Measurements from ENCODE around the gene SLC35F4. TPM values are rescaled to one million over a fixed set of nuclear protein-coding genes. Genes with fewer than 3 reads are reported as not detected.

SLC35F4 gene
- polyA plus RNA-seq, 1 donor (not counting 4 experiments of a cell fraction or from before 2014, with no cell fraction given): not detected

- Histone ChIP-seq H3K4me1 (ENCODE audit: control insufficient read depth, extremely low read depth, insufficient read depth, low read length) (no peaks in the 10 kb centered on the region), H3K9me1 (ENCODE audit: control insufficient read depth, extremely low read depth, insufficient read depth, low read length) (no peaks in the 10 kb centered on the region), H3K27ac (ENCODE audit: control insufficient read depth, insufficient read depth, low read length) (no peak overlapping the region), H3K9ac (ENCODE audit: control insufficient read depth, extremely low read depth, insufficient read depth, low read length) (no peak overlapping the region), H3K4me3 (ENCODE audit: control insufficient read depth in 2 of 3, extremely low read depth in 1 of 3, insufficient read depth in 2 of 3, low read depth in 1 of 3, low read length in 3 of 3) (no peak overlapping the region), H3K79me2 (ENCODE audit: control insufficient read depth, insufficient read depth, low read length) (no peaks in the 10 kb centered on the region), H3K4me2 (ENCODE audit: control insufficient read depth, extremely low read depth, insufficient read depth, low read depth, low read length) (no peak overlapping the region), H3K27me3 (ENCODE audit: control insufficient read depth, extremely low read depth, insufficient read depth, low read length) (no peaks in the 10 kb centered on the region), H3K36me3 (ENCODE audit: control insufficient read depth in 2 of 2, extremely low read depth in 1 of 2, insufficient read depth in 2 of 2, low read length in 2 of 2) (no peaks in the 10 kb centered on the region), H4K20me1 (ENCODE audit: control insufficient read depth, extremely low read depth, insufficient read depth, low read length) (no peaks in the 10 kb centered on the region), H2AFZ (ENCODE audit: control insufficient read depth, low read length) (no peak overlapping the region), H3K9me3 (ENCODE audit: control insufficient read depth, low read depth, low read length) (no peaks in the 10 kb centered on the region)
- dilution Hi-C loops (cut with MboI; ENCODE audit: extremely low pct_ligation_motif_present, low sequenced_read_pairs): no loop called here
- TF ChIP-seq CTCF (optimal IDR thresholded peaks at IDR 0.05 in 1 of 3, IDR thresholded peaks at IDR 0.05 in 1 of 3, conservative IDR thresholded peaks at IDR 0.05 in 1 of 3; ENCODE audit: extremely low read depth in 1 of 3, insufficient read depth in 2 of 3, low read length in 3 of 3): no peak
- no peak for TF ChIP-seq EZH2 (IDR thresholded peaks at IDR 0.05; ENCODE audit: low read length)
- DNase-seq (ENCODE audit: low read depth, low spot score): no peak
- FAIRE-seq: no peak
These were observed 104.1 kb downstream of the SLC35F4 start for GRCh38 chr14:57761800-57762199.

- no peaks in the 10 kb centered on the region for H4K20me1 ChIP-seq (ENCODE audit: control insufficient read depth, extremely low read depth, insufficient read depth, low read length)
- H3K9ac ChIP-seq (ENCODE audit: control insufficient read depth, extremely low read depth, insufficient read depth, low read length): no peak overlapping the region
- H3K9me1 ChIP-seq (ENCODE audit: control insufficient read depth, extremely low read depth, insufficient read depth, low read length): no peaks in the 10 kb centered on the region
- TF ChIP-seq CTCF (optimal IDR thresholded peaks at IDR 0.05 in 1 of 3, IDR thresholded peaks at IDR 0.05 in 1 of 3, conservative IDR thresholded peaks at IDR 0.05 in 1 of 3; ENCODE audit: extremely low read depth in 1 of 3, insufficient read depth in 2 of 3, low read length in 3 of 3): no peak
- no peak for TF ChIP-seq EZH2 (IDR thresholded peaks at IDR 0.05; ENCODE audit: low read length)
- FAIRE-seq (no peak), DNase-seq (ENCODE audit: low read depth, low spot score) (no peak)
- no peaks in the 10 kb centered on the region for H3K4me1 ChIP-seq (ENCODE audit: control insufficient read depth, extremely low read depth, insufficient read depth, low read length)
- H3K36me3 ChIP-seq (ENCODE audit: control insufficient read depth in 2 of 2, extremely low read depth in 1 of 2, insufficient read depth in 2 of 2, low read length in 2 of 2): no peaks in the 10 kb centered on the region
- H3K4me3 ChIP-seq (ENCODE audit: control insufficient read depth in 2 of 3, extremely low read depth in 1 of 3, insufficient read depth in 2 of 3, low read depth in 1 of 3, low read length in 3 of 3): no peak overlapping the region
- no peaks in the 10 kb centered on the region for H3K27me3 ChIP-seq (ENCODE audit: control insufficient read depth, extremely low read depth, insufficient read depth, low read length)
- H3K4me2 ChIP-seq (ENCODE audit: control insufficient read depth, extremely low read depth, insufficient read depth, low read depth, low read length): no peak overlapping the region
- H3K9me3 ChIP-seq (ENCODE audit: control insufficient read depth, low read depth, low read length): no peaks in the 10 kb centered on the region
- no peak overlapping the region for H2AFZ ChIP-seq (ENCODE audit: control insufficient read depth, low read length)
- H3K79me2 ChIP-seq (ENCODE audit: control insufficient read depth, insufficient read depth, low read length): no peaks in the 10 kb centered on the region
- dilution Hi-C loops (cut with MboI; ENCODE audit: extremely low pct_ligation_motif_present, low sequenced_read_pairs): no loop called here
- no peak overlapping the region for H3K27ac ChIP-seq (ENCODE audit: control insufficient read depth, insufficient read depth, low read length)
These were observed 105.0 kb downstream of the SLC35F4 start for GRCh38 chr14:57760896-57761295.
